Suprapubic skin (tissue), 4 donors: ENCODE results near the gene ZNF683.

Experiments used
- POLR2A ChIP-seq, 2 donors: fragments of 450-650 bp; IDR thresholded peaks; one replicate each; pipeline ENCODE4 v1.6.1; 2017; ENCODE audit warnings: antibody characterized with exemption in 2 of 2, mild to moderate bottlenecking in 2 of 2, moderate library complexity in 2 of 2
- POLR2AphosphoS5 ChIP-seq, 3 donors: sonication (generic); formaldehyde crosslinking; IDR thresholded peaks; one replicate each; pipeline ENCODE4 v1.6.1; 2017; ENCODE audit warnings: antibody characterized with exemption in 3 of 3
- TF ChIP-seq, protein P1 (sequence below), 2 donors: fragments of 200-600 bp in 1 of 2; fragments of 450-650 bp in 1 of 2; sonication (generic) in 1 of 2; IDR thresholded peaks; one replicate each; pipeline ENCODE4 v1.5.1; 2016 to 2019; ENCODE audit warnings: antibody characterized with exemption in 2 of 2, mild to moderate bottlenecking in 1 of 2, moderate library complexity in 1 of 2

DNA sequence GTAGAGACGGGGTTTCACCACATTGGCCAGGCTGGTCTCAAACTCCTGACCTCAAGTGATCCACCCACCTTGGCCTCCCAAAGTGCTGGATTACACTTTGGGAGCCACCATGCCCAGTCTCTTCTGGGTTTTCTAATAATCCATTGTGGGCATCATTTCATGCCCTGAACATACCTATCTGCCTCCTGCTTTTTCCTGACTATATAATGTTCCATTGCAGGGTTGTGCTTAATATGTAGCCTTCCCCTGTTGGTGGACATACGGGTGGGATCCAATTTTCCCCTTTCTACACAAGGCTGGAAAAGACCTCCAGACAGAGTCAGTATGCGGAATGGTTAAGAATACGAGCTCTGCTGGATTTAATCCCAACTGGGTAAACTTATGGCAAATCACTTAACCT lies 3.5 kb upstream of the ZNF683 start:
- TF ChIP-seq, protein P1, sequence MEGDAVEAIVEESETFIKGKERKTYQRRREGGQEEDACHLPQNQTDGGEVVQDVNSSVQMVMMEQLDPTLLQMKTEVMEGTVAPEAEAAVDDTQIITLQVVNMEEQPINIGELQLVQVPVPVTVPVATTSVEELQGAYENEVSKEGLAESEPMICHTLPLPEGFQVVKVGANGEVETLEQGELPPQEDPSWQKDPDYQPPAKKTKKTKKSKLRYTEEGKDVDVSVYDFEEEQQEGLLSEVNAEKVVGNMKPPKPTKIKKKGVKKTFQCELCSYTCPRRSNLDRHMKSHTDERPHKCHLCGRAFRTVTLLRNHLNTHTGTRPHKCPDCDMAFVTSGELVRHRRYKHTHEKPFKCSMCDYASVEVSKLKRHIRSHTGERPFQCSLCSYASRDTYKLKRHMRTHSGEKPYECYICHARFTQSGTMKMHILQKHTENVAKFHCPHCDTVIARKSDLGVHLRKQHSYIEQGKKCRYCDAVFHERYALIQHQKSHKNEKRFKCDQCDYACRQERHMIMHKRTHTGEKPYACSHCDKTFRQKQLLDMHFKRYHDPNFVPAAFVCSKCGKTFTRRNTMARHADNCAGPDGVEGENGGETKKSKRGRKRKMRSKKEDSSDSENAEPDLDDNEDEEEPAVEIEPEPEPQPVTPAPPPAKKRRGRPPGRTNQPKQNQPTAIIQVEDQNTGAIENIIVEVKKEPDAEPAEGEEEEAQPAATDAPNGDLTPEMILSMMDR (IDR thresholded peaks at IDR 0.05): no peak
- TF ChIP-seq POLR2A (IDR thresholded peaks at IDR 0.05) (no peak), POLR2AphosphoS5 (IDR thresholded peaks at IDR 0.05) (no peak)
